ENCODE results near the gene FRS3. TPM values are rescaled to one million over a fixed set of nuclear protein-coding genes. Genes with fewer than 3 reads are reported as not detected.

FRS3 gene
- total and polyA plus RNA-seq, 2 of the 13 experiments (the other 11 are each of a cell fraction or from before 2014, with no cell fraction given) = 3.0 to 7.4 TPM

- POLR2A ChIA-PET = interaction anchor here (1.1 to 10.4 kb wide), 4 partner anchors 9 to 25 kb away, joined by 5 to 120 read pairs (median 66); partner anchors contain the start of gene TFEB
- Histone ChIP-seq H3K4me3 (replicated peaks in 1 of 3; ENCODE audit: insufficient read depth in 1 of 3, low read depth in 2 of 3, low read length in 3 of 3) (no peak overlapping the region), H3K27ac (ENCODE audit: extremely low read length, insufficient read depth, low read length) (no peak overlapping the region), H3K9me3 (ENCODE audit: low read length) (no peaks in the 10 kb centered on the region), H3K79me2 (ENCODE audit: insufficient read depth, low read length) (no peaks in the 10 kb centered on the region), H3K36me3 (replicated peaks in 1 of 2; ENCODE audit: control insufficient read depth in 1 of 2, insufficient read depth in 2 of 2, low read length in 2 of 2) (no peaks in the 10 kb centered on the region), H3K27me3 (ENCODE audit: control insufficient read depth in 1 of 2, insufficient read depth in 2 of 2, low read length in 2 of 2) (no peaks in the 10 kb centered on the region), H2AFZ (ENCODE audit: low read length) (no peak overlapping the region), H4K20me1 (ENCODE audit: insufficient read depth, low read length) (no peaks in the 10 kb centered on the region), H3K4me1 (ENCODE audit: insufficient read depth, low read length) (peaks cover 100% of the 10 kb centered on the region), H3K4me2 (ENCODE audit: low read depth, low read length) (no peak overlapping the region), H3K9ac (ENCODE audit: insufficient read depth, low read depth, low read length) (no peak overlapping the region)
- in situ Hi-C loops (cut with HindIII; ENCODE audit: extremely low pct_ligation_motif_present, low pct_unique_long_range_greater_than_20kb) (no loop called here), intact Hi-C loops (cut with micrococcal nuclease; ENCODE audit: unreplicated experiment) (no loop called here)
- CTCF ChIA-PET (ENCODE audit: low intra/inter-chr PET ratio, low total read pairs) = no interaction called here
- BruUV-seq (replicated peaks) = no TSS peak
- no peak for FAIRE-seq
- no peak for DNase-seq (ENCODE audit: low spot score)
- no peak for ATAC-seq
- TF ChIP-seq, protein P1, sequence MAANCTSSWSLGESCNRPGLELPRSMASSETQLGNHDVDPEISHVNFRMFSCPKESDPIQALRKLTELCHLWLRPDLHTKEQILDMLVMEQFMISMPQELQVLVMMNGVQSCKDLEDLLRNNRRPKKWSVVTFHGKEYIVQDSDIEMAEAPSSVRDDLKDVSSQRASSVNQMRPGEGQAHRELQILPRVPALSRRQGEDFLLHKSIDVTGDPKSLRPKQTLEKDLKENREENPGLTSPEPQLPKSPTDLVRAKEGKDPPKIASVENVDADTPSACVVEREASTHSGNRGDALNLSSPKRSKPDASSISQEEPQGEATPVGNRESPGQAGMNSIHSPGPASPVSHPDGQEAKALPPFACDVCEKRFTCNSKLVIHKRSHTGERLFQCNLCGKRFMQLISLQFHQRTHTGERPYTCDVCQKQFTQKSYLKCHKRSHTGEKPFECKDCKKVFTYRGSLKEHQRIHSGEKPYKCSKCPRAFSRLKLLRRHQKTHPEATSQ (CRISPR knock-in tag; IDR thresholded peaks at IDR 0.05; ENCODE audit: borderline replicate concordance) = no peak
- TF ChIP-seq ZXDC (CRISPR knock-in tag; IDR thresholded peaks at IDR 0.05) (no peak), JDP2 (CRISPR knock-in tag; IDR thresholded peaks at IDR 0.05; ENCODE audit: borderline replicate concordance) (no peak), IRF9 (CRISPR knock-in tag; IDR thresholded peaks at IDR 0.05; ENCODE audit: borderline replicate concordance) (no peak), HHEX (CRISPR knock-in tag; IDR thresholded peaks at IDR 0.05) (no peak), ZFP36L1 (CRISPR knock-in tag; IDR thresholded peaks at IDR 0.05) (no peak), AGO2 (optimal IDR thresholded peaks at IDR 0.05; ENCODE audit: low read depth, low read length) (peak; percentile 59), FIP1L1 (IDR thresholded peaks at IDR 0.05; ENCODE audit: borderline replicate concordance, insufficient read depth, low read depth, low read length) (no peak)
- TF ChIP-seq, protein P2, sequence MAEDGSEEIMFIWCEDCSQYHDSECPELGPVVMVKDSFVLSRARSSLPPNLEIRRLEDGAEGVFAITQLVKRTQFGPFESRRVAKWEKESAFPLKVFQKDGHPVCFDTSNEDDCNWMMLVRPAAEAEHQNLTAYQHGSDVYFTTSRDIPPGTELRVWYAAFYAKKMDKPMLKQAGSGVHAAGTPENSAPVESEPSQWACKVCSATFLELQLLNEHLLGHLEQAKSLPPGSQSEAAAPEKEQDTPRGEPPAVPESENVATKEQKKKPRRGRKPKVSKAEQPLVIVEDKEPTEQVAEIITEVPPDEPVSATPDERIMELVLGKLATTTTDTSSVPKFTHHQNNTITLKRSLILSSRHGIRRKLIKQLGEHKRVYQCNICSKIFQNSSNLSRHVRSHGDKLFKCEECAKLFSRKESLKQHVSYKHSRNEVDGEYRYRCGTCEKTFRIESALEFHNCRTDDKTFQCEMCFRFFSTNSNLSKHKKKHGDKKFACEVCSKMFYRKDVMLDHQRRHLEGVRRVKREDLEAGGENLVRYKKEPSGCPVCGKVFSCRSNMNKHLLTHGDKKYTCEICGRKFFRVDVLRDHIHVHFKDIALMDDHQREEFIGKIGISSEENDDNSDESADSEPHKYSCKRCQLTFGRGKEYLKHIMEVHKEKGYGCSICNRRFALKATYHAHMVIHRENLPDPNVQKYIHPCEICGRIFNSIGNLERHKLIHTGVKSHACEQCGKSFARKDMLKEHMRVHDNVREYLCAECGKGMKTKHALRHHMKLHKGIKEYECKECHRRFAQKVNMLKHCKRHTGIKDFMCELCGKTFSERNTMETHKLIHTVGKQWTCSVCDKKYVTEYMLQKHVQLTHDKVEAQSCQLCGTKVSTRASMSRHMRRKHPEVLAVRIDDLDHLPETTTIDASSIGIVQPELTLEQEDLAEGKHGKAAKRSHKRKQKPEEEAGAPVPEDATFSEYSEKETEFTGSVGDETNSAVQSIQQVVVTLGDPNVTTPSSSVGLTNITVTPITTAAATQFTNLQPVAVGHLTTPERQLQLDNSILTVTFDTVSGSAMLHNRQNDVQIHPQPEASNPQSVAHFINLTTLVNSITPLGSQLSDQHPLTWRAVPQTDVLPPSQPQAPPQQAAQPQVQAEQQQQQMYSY (CRISPR knock-in tag; IDR thresholded peaks at IDR 0.05) = peak; percentile 81
- TF ChIP-seq, protein P3, sequence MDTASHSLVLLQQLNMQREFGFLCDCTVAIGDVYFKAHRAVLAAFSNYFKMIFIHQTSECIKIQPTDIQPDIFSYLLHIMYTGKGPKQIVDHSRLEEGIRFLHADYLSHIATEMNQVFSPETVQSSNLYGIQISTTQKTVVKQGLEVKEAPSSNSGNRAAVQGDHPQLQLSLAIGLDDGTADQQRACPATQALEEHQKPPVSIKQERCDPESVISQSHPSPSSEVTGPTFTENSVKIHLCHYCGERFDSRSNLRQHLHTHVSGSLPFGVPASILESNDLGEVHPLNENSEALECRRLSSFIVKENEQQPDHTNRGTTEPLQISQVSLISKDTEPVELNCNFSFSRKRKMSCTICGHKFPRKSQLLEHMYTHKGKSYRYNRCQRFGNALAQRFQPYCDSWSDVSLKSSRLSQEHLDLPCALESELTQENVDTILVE (CRISPR knock-in tag; IDR thresholded peaks at IDR 0.05) = no peak
- WGBS (ENCODE audit: low lambda C conversion rate) = 95% methylated on average over 1 of the region's 6 CpGs
Observed at GRCh38 chr6:41743406-41744235, 36.1 kb downstream of the FRS3 start.
